AG10803 (cell line): ENCODE measurements around the gene AIMP1.

Experiments used
- DNase-seq: peaks from one replicate; pipeline ENCODE4 v3.0.0; 2010; ENCODE audit warnings: low read depth
- H3K4me3 ChIP-seq: 2 replicates; pipeline ENCODE4 v1.5.1; 2011; ENCODE audit warnings: mild to moderate bottlenecking, low read length, control low read depth
- CTCF ChIP-seq: conservative IDR thresholded peaks from 2 replicates; pipeline ENCODE4 v1.5.1; 2011; ENCODE audit warnings: mild to moderate bottlenecking, low read length, control low read depth, inconsistent platforms

AIMP1 gene

GRCh38 chr4:106299977-106300376 lies 16.4 kb upstream of the AIMP1 start:
- no peak overlapping the region for H3K4me3 ChIP-seq
- TF ChIP-seq CTCF, result no peak
- no peak for DNase-seq

GRCh38 chr4:106301393-106302061 lies 14.8 kb upstream of the AIMP1 start:
- peak; percentile 77 for DNase-seq
- TF ChIP-seq CTCF, result no peak
- no peak overlapping the region for H3K4me3 ChIP-seq

DNA sequence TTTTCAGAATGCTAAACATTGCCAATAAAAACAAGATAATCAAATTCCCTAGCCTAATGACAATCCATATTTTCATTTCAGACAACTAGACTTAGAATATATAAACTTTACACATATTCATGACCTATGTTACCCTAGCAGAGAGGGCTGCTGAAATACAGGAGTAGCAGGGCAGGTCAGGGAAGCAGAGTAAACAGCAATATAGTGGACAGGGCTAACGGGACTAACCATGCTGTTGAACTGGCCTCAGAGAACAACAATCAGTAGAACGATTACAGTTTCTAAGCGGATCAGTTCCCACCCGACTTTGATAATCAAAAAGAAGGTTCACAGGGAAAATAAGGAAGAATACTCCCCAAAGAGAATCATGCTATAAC lies 14.3 kb upstream of the AIMP1 start:
- TF ChIP-seq CTCF, result no peak
- no peak for DNase-seq
- no peak overlapping the region for H3K4me3 ChIP-seq

- no peak for DNase-seq
- TF ChIP-seq CTCF, result no peak
- H3K4me3 ChIP-seq, result no peak overlapping the region
Observed at GRCh38 chr4:106303548-106304281, 12.6 kb upstream of the AIMP1 start.

DNA sequence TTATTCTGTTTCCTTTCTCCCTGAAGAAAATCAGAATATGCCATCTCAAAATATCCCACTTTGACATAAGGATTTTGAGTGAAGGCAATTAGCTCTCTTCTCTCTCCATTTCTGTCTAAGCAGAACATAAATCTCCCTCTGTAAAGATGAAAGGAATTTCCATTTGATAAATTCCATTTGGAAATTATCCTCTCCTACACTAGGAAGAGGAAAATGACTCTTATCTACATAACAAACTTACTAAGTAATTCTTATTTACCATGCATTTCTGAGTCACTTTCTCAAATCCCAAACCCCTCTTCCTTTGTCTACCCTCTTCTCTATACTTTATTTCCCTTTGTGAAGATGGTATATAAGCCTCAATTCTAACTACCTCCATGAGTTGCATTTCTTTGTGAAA lies 11.7 kb upstream of the AIMP1 start:
- no peak overlapping the region for H3K4me3 ChIP-seq
- TF ChIP-seq CTCF, result no peak
- no peak for DNase-seq

- no peak overlapping the region for H3K4me3 ChIP-seq
- no peak for TF ChIP-seq CTCF
- no peak for DNase-seq
Observed at GRCh38 chr4:106305435-106306055, 10.8 kb upstream of the AIMP1 start.

GRCh38 chr4:106306561-106306960 lies 9.8 kb upstream of the AIMP1 start:
- no peak for TF ChIP-seq CTCF
- no peak overlapping the region for H3K4me3 ChIP-seq
- DNase-seq, result no peak
